NCI-H2081 treated with DMSO at 0.1 percent for 48 hours (cell line): ENCODE data around the gene SLFN5.
"Not testable (repeated sequence)": the region's sequence is repeated elsewhere in the genome, so short reads cannot be mapped to it uniquely, and the experiment has no call there.

Source experiments
- DNase-seq: peaks from one replicate; lab custom pipeline; 2025; lab: John Stamatoyannopoulos, UW

SLFN5 gene

DNA sequence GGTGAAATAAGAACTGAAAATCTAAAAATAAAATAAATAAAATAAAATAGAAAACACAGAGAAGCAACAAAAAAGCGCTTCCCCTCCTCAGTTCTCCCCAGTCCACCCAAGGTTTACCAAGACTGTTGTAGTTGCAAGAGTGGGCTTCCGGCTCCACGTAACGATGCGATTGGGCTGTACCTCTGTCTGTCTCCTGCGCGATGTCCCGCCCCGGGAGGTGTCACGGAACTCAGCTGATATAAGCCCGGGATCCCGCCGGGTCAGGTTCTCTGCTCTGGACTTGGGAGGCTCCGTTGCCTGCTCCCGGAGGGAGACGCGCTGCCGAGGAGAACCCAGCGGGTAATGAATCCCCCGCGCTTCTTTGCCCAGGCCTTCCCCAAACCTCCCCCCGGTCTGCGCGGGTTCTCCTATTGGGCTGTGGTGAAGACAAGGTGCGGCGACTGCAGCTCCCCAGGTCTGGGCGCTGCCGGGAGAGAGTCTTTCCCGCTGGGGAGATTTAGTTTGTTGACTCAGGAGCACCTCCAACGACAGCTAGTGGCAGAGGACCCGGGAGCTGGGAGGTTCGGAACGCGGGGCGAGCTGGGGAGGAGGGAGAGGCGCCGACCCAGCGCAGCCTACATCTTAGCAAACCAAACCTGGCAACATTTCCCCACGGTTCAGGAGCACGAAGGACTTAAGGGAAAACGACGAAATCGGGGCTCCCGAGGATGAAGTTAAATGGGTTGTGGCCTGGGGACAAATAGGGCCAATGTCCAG, at the start of gene SLFN5:
Gene SLFN5 (plus strand): TSS at position 268 of the 756 bp plus-strand sequence. CDS start 15,619 bp downstream, outside the sequence.
- DNase-seq, result no peak

DNA sequence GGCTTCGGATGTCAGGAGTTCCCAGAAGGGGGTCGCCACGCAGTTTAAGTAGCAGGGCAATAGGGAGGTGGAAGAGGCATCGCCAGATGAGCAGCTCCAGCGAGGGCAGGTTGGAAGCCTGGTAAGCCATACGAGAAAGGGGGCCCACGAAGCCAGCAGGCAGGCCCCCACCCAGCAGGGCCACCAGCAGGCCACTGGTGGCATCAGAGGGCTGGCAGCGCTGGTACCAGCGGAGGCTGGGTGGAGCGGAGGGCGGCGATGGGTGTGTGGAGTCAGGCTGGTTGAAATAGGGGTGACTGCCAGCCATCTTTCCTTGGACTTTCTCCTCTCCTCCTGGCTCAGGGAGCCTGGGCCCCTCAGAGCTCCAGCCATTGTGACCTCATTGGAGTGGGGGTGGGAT, 48.9 kb upstream of the SLFN5 start, which contains the start of gene SLC35G3:
Gene SLC35G3 (minus strand): TSS at position 393 of the 400 bp plus-strand sequence. CDS start 86 bp downstream, at position 307.
- DNase-seq, result not testable (repeated sequence)

DNA sequence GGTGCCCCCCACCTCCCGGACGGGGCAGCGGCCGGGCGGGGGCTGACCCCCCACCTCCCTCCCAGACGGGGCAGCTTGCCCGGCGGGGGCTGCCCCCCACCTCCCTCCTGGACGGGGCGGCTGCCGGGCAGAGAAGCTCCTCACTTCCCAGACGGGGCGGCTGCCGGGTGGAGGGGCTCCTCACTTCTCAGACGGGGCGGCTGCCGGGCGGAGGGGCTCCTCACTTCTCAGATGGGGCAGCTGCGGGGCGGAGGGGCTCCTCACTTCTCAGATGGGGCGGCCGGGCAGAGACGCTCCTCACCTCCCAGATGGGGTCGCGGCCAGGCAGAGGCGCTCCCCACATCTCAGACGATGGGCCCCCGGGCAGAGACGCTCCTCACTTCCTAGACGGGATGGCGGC, 47.8 kb upstream of the SLFN5 start:
- DNase-seq, result not testable (repeated sequence)

DNA sequence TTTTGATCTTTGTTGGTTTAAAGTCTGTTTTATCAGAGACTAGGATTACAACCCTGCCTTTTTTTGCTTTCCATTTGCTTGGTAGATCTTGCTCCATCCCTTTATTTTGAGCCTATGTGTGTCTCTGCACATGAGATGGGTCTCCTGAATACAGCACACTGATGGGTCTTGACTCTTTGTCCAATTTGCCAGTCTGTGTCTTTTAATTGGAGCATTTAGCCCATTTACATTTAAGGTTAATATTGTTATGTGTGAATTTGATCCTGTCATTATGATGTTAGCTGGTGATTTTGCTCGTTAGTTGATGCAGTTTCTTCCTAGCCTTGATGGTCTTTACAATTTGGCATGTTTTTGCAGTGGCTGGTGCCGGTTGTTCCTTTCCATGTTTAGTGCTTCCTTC, 40.3 kb upstream of the SLFN5 start:
- DNase-seq, result not testable (repeated sequence)

DNA sequence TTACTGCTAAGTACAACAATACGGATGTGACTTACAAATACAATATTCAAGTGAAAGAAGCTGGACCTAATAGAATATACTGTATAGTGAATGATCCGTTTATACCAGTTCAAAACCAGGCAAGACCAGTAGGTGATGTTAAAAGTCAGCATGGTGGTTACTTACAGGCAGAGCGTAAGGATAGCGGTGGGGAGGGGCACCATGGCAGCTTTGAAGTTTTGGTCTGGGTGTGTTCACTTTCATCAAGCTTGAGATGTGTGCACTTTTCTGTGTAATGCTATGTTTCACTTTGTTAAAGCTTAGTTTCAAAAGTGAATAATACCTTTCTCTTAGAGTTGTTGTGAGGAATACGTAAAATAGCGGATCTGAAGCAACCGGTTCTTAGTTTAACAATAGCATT, 32.1 kb upstream of the SLFN5 start:
- no peak for DNase-seq

DNA sequence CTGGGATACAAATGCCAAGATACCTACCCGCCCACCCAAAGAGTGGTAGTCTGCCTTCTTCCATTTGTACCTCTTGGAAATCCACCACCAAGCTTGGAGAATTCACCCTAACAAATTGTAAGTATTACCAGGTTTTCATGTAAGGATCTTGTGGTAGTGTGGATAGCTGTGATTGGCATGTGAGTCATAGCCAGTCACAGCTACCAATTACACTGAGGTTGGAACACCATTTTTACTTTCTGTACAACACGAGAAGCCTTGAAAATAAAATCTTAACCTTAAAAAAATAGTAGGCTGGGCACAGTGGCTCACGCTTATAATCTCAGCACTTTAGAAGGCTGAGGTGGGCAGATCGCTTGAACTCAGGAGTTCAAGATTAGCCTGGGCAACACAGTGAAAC, 30.2 kb upstream of the SLFN5 start:
- no peak for DNase-seq

DNA sequence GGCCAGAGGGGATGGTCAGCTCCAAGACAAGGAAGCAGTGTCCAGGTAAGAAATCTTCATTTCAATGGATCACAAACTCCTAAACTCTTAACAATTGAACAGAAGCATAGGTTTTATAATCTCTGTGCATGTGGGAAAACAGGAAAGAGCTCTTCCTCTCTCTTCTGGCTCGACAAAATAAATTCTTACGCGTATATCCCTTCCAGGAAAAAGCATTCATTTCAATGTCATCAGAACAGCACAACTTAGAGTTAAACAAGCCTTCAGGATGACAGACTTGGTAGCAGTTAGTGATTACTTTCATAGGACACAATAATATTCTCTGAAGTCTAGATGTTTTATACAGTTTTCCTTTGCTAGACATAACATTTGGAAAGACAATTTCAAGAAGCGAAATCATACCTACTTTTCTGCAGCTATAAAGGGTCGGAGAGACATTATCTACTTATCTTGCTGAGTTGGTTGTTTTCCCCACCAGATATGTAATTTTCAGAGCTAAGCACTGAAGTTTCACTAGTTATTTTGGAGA, 29.4 kb upstream of the SLFN5 start:
- no peak for DNase-seq

DNA sequence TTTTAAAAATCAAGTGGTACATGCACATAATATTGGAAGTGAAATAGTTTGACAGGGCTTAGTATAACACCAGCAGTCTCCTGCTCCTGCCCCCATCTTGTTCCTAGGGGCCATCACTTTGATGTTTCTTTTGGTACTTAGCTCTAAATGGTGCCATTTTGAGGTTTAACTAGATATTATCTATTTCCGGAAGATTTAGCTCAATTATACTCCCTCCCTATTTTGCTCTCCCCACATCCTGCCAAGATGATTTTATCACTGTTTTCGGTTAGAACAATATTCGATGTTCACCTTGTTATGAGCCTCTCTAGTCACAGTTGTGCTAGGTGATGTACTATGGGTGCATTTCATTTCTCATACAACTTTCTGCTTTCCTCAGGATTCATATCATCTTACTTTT, 28.7 kb upstream of the SLFN5 start:
- DNase-seq, result no peak

DNA sequence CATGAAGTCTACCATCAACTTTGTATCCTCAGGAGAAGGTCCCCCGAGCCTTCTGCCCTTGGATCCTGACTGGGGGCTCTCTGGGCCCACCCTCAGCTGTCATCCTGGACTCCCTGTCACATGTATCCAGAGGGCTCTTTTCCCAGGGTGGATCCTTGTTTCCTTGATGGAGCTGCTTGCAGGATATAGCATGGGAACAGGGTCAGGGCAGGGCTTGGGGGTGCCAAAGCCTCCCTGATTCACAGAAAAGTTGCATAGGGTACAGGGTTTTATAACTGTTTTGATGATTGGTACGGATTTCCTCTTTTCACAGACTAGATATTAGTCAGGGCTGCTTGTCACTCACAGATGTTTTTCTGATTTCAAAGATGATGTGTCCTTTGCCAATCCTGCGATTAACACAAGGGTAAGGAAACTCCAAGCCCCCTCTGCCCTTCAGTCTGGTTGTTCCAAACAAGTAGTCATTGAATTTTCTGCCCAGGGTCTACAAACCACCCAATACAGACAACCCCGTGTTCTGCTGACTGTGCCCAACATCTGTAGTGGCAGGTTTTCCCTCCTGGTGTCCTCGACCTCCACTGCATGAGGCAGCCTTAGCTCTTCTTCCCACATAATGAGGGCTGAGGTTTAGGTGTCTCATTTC, 28.1 kb upstream of the SLFN5 start:
- DNase-seq, result no peak

DNA sequence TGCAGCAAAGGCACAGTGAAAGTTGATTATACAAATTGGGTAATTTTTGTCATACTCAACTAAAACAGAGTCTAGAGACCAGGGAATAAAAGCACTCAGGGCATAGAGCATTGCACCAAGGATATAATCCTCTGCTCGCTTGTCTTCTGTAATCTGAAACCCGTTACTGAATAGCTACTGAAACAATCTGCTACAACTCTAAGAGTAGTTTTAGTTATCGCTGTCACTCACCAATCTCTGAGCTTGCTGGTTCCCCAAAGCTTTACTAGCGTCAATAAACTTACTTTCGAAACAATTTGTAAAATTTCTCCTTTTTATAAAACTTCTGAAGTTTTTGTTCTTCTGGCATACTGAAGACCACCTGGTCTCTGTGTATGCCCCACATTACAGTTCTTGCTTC, 25.8 kb upstream of the SLFN5 start:
- no peak for DNase-seq

DNA sequence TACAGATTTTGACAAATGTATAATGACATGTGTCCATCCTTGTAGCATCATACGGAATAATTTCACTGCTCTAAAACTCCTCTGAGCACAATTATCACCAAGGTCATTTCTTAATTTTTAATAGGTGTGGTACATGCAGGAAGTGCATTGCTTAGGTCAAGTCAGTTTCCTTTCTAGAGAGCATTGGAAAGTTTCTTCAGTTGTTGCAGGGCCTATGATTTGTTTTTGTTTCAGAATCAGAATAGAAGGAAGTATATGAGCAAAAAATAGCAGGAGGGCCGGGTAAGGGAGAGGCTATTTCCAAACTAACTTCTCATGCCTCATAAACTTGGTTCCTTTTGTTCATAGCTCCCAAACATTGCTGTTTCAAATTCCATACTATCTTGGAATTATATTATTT, 24.0 kb upstream of the SLFN5 start:
- DNase-seq, result no peak

DNA sequence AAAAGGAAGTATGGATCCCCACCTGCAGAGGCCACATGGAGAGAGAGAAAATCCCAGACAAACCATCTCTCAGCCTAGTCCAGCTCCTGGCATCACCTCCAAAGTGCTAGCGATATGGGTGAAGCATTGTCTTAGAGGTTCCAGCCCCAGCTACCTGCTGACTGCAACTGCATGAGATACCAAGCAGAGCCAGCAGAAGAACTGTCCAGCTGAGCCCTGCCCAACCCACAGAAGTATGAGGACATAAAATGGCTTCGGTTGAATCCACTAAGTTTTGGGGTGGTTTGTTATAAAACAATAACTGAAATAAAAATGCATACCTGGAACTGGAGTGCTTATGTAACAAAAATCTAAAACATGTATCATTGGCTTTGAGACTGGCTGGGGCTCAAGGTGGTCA, 20.4 kb upstream of the SLFN5 start:
- no peak for DNase-seq

DNA sequence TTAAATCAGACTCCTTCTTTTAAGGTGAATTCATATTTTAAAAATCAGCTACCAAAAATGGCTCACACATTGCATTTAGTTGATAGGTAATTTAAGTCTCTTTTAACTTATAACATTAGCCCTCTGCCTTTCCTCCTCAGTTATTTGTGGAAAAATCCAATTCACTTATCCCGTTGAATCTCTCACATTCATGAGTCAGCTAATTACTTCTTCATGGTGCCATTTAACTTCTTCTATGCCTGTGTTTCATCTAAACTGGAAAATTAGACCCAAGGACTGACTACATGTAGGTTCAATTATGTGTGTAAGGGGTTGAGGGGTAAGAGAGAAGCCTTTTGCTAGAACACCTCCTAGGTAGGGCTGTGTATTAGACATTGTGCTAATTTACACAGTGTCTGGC, 18.4 kb upstream of the SLFN5 start:
- no peak for DNase-seq

DNA sequence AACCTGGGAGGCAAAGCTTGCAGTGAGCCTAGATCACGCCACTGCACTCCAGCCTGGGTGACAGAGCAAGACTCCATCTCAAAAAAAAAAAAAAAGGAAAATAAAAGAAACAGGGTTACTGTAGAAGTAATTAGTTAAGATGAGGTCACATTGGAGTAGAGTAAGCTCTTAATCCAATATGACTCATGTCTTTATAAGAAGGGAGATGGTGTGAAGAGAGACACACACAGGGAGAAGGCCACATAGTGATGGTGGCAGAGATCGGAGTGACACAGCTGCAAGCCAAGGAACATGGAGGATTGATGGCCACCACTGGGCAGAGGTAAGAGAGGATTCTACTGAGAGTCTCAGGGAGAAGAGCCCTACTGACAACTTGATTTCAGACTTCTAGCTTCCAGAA, 15.3 kb upstream of the SLFN5 start:
- no peak for DNase-seq

DNA sequence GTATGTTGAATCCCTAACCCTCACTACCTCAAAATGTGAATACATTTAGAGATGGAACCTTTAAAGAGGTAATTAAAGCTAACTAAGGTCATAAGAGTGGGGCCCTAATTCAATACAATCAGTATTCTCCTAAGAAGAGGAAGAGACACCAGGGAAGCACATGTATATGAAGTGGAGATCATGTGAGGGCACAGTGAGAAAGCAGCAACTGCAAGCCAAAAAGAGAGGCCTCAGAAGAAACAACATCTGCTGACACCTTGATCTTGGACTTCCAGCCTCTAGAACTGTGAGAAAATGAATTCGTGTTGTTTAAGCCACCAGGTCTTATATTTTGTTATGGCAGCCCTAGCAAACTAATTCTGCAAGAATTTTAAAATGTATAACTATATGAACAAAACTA, 13.2 kb upstream of the SLFN5 start:
- no peak for DNase-seq

DNA sequence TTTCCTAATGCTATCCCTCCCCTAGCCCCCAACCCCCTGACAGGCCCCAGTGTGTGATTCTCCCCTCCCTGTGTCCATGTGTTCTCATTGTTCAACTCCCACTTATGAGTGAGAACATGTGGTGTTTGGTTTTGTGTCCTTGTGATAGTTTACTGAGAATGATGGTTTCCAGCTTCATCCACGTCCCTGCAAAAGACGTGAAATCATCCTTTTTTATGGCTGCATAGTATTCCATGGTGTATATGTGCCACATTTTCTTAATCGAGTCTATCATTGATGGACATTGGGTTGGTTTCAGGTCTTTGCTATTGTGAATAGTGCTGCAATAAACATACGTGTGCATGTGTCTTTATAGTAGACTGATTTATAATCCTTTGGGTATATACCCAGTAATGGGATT, 8.6 kb upstream of the SLFN5 start:
- not testable (repeated sequence) for DNase-seq

DNA sequence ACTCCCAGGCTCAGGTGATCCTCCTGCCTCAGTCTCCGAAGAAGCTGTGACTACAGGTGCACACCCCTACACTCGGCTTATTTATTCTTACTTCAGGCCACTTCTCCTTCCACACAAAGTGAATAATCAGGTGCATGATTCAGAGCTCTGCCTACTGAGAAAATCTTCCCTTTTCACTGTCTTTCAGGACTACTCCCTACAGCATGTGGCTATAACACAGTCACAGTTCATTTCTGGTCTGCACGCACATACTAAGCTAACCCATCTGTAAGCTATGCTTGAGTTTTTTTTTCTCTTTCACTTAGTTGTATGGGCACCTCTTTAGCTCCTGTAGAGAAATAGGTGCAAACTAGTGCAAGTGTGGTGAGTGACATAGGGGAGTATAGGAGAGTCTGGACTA, 7.6 kb upstream of the SLFN5 start:
- no peak for DNase-seq

DNA sequence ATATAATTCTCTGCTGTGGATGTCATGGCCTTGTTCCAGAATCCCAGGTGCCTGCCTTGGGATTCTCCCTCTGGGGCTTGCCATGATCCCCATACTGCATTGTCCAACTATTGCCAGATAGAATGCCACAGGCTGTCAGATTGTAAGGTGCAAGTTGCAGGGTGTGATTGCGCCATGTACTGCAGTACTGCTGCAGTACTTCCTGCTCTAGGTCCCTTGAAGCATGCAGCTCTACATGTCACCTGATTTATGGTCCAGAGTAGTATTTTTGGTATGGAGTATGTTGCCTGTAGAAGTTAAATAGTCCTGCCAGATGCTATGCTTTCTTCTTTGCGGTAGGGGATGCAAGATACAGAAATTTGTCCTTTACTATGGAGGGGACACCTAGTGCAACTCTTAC, 7.0 kb upstream of the SLFN5 start:
- DNase-seq, result no peak

DNA sequence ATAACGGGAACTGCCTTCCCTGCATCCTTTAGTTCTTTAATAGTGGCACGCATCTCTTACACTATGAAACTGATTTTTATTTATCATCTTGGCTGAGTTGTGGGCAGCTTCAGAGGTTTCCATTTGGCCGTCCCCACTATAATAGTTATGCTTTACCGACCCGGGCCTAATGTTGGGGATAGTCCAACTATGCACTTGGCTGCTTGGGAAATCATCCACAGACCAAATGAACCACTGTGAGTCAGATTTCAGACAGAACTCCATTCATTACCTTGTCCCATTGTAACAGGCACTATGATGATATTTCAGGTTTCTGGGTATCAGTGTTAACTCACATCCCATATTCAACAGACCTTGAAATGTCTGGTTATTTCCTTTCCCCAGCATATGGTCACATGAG, 6.1 kb upstream of the SLFN5 start:
- no peak for DNase-seq

DNA sequence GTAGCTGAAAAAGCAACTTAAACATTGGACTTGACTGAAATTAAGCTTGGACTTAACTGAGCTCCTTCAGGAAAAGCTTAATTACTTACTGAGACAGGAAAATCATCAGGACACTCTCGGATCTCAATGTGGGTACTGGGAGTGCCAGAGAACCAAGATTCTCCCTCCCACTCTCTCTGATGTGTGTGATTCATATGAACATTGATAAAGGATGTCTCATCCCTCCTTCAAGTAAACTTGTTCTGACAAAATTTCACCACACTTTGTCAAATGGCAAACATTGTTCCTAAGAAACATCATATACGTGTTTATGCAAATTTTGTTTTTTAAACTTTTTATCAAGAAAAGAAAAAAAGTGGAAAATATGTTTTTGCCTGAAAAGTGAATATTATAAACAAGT, 4.1 kb upstream of the SLFN5 start:
- no peak for DNase-seq

DNA sequence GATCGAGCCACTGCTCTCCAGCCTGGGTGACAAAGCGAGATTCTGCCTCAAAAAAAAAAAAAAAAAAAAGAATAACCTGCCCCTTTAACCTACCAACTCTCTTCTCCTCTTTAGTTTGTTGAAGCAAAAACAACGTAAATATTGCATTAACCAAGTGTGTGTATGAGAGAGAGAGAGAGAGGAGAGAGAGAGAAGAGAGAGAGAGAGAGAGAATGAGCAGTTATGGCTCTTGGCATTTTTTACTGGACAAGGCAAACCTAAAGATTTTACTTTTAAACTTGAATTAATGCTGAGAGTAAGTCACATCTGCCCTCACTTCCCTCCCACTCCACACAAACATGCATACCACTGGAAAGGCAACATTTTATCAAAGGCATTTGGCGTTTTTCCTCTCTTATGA, 3.0 kb upstream of the SLFN5 start:
- no peak for DNase-seq

DNA sequence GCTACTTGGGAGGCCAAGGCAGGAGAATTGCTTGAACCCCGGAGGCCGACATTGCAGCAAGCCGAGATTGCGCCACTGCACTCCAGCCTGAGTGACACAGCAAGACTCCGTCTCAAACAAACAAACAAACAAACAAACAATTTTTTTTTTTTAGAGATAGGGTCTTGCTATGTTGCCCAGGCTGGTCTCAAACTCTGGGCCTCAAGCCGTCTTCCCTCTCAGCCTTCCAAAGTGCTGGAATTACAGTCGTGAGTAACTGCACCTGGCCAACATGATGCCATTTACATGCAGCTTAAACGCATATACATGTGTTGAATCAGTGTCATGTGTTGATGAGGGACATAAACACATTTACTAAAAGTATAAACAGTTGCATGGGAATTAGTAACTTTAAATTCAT, 2.0 kb upstream of the SLFN5 start:
- DNase-seq, result no peak

DNA sequence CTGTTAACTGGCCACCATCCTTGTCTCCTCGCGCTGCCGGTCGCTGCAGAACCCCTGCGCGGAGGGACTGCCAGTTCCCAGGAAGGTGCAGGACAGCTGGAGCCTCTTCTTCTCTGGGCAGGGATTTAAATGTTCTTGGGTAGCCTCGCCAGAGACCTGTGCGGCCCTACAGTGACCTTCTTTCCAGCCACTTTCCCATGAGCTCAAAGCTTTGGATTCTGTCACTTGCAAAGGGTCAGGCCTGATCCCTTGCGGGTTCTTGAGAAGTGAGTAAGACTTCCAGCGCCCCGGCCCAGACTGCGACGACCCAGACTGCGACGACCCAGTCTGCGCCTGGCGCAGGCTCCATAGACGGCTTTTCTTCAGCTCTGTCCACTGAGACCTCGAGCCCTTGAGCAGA, 1.4 kb upstream of the SLFN5 start:
- DNase-seq, result no peak
